Activated CD4-positive, alpha-beta T cell treated with anti-CD3 and anti-CD28 coated beads, Interleukin-2, Interleukin-6, amounts not matched to agents 100 ng/mL and 50 ng/mL, durations not matched to agents 16 hours and 8 hours (primary cell): ENCODE data around the gene NOL4L.
A peak's percentile ranks its signal among the peaks of the same experiment; 100 is the strongest.
"Not testable (repeated sequence)": the region's sequence is repeated elsewhere in the genome, so short reads cannot be mapped to it uniquely, and the experiment has no call there.

Experiments used
- DNase-seq: peaks from one replicate; pipeline ENCODE4 v3.0.0-alpha.2; 2020

NOL4L gene

DNA sequence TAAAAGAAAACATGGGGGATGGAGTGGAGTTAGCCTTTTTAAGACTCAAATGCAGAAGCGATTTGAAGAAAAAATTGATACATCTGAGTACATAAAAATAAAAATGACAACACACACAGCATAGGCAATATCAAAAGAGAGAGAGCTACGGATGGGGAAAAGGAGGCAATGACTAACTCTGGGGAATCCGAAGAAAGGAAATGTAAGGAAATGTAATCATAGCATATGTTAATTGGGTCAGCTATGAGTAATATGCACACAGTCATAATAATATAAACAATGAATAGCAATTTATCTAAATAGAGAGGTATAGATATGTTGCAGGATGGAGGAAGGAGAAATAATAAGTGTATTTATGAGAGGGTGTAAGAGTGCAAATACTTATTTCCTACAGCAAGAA lies 83.4 kb downstream of the NOL4L start:
- no peak for DNase-seq

DNA sequence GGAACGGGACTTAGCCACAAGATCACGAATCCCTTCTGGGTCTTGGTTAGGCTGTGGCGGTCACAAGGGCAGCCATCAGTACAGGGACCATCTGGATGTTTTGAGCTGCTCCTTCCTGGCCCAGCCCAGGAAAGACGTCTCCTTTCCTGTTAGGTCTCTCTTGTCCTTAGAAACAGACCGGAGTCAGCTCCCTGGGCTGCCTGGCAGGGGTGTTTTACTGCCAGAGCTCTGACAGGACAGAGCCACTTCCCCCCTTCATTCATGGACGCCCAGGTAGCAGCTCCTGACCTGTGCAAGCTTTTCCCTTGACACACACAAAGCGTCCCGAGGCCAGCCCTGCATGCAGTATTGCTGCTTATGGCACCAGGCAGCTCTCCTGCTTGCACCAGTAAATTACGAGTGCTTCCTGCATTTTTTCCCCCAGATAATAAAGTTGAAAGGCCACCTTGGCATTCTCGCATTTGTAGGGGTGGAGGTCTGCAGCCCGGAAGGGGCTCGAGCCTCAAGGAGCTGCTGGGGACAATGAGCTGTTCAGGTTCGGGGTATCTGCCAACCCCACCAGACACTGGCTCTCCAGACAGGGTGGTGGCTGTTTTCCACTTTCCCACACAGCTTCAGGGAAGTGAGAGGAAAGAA lies 87.4 kb downstream of the NOL4L start:
- no peak for DNase-seq

DNA sequence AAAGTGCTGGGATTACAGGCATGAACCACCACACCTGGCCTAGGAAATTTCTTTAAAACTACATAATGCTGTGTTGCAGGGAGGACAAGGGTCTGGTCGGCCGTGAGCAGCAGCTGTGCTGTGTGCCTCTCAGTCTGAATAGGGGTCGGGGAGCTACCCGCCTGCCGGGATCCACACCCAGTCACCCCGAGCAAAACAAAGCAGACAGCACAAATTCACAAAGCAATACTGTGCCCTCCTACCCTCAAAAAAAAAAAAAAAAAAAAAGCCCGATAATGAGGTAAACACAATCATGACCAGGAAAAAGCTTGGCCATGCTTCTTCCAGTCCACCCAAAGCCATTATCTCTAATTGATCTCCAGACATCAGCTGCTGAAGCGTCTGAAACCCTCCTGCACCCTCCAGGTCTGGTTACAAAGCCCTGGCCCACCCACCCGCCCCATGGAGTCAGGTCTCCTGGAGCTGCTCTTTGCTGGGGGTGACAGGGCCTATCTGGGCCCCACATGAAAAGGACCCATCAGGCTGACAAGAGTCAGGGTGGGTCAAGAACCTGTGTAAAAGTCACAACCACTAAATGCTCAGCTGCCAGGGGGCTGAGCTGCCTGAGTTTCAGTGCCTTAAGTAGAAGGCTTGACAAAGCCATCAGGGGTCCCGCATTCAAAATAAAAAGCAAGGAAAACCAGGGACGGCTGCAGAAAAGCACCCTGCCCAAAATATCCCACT lies 88.2 kb downstream of the NOL4L start:
- DNase-seq: no peak

DNA sequence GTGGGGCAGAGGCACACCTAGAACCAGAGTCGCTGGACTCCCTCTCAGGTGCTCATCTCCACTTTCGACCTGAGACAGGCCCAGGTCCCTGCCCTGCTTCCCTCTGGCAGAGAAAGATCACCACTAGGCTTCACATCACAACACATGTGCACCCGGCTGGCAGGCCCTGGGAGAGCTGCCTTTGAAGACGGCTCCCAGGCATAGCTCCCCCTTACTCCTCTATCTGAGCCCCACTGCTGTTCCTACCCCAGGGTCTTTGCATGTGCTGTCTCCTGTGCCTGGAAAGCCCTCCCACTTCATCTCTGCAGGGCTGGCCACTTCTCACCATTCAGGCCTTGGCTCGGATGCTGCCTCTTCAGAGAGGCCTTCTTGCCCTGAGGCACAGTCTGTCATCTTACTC lies 89.2 kb downstream of the NOL4L start:
- DNase-seq: no peak

DNA sequence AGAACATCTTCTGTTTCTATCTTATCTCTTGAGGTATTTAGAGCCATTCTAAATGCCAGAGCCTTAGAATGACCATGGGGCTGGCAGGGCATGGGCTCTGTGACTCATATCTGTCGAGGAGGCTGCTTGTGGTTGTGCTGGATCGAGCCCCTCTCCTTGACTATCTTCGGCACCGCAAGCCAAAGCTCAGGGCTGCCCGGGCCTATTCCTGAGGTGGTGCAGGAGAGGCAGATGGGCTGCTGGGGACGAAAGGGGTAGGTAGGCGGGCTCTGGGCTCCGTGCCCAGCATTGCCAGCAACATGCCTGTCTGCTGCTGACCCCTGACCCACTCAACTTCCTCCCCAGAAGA lies 89.9 kb downstream of the NOL4L start:
- no peak for DNase-seq

DNA sequence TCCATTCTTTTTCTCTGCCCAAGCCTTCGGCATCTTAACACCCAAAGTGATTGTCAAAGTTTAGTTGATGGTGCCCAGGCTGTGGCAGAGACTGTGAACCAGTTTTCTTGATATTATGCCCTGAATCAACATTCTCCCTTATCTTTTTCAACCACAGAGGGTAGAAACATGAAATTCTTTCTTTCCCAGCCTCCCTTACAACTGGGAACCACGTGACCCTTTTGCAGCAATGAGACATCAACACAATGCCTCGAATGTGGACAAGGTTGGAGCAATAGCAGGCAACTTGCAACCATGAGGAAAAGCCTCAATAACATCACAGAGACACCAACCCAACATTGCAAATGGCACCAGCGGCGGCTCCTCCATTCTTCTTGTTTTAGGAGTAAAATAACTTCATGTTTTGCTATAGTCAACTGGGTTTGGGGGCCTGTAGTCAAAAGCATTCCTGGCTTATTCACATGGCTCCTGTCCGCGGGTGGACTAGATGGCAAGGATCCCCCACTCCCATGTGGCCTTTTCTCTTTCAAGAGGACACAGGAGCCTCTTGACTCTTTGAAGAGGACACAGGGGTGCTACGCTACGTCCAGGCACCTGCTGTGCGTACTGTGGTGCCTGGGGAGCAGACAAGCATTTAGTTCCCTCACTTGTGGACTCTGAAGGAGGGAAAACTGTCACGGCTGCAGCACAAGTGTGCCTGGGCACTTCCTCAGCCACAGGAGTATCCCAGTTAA lies 90.5 kb downstream of the NOL4L start:
- DNase-seq: no peak

DNA sequence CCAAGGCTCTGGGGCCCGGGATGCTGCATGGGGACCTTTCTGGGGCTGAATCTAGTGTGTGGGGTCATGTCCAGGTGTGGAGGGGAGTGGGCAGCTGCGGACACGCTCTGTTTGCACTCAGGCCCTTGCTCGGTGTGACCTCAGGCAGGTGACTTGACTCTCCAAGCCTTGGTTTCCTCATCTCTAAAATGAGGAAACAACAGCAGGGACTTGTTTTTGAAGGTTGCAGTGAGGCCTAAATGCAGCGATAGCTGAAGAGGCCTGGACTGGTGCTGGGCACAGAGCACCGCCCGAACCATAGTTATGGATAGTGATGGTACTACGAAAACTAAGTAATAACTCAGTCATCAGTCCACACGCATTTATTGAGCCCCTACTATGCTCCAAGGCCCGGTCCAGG lies 91.8 kb downstream of the NOL4L start:
- no peak for DNase-seq

DNA sequence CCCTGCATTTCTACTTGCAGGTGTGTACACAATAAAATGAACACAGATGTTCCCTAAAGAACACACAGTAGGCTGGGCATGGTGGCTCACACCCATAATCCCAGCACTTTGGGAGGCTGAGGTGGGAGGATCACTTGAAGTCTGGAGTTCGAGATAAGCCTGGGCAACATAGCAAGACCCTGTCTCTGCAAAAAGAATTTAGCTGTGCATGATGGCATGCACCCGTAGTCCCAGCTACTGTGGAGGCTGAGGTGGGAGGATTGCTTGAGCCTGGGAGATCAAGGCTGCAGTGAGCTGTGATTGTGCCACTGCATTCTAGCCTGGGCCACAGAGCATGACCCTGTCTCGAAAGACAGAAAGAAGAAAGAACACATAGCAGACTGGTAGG lies 93.4 kb downstream of the NOL4L start:
- DNase-seq: not testable (repeated sequence)

DNA sequence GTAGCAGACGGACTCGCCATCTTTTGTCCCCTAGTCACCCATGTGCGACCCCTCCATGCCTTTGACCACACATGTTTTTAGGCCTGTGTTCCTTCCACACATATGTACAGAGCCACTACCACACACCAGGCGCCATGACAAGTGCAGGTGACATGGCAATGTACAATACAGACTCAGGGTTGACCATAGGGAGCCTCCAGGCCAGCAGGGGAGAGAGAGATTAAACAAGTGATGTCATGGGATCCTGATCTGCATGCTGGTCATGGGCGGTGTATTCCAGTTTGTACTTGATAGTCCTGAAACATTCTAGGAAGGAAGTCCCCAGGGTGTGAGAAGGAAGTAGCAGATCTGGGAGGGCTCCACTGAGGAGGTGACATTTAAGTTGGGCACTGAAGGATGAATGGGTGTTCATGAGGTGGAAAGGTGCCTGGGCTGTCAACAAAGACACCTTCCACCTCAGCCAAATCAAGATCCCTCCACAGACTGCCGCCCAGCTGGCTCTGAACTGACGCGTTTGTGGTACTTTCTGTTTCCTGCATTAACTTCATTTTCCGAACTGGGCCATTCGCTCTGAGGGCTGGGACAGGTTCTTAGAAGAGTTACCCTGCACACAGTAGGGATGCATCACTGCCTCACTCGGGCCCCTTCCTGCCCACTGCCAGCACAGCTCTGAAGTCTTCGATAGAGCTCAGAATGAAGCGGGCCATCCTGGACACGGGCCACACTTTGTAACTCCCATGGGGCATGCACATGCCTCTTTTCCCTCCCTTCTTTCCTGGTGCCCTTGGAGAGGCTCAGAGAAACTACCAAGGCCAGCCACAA lies 94.0 kb downstream of the NOL4L start:
- DNase-seq: no peak

DNA sequence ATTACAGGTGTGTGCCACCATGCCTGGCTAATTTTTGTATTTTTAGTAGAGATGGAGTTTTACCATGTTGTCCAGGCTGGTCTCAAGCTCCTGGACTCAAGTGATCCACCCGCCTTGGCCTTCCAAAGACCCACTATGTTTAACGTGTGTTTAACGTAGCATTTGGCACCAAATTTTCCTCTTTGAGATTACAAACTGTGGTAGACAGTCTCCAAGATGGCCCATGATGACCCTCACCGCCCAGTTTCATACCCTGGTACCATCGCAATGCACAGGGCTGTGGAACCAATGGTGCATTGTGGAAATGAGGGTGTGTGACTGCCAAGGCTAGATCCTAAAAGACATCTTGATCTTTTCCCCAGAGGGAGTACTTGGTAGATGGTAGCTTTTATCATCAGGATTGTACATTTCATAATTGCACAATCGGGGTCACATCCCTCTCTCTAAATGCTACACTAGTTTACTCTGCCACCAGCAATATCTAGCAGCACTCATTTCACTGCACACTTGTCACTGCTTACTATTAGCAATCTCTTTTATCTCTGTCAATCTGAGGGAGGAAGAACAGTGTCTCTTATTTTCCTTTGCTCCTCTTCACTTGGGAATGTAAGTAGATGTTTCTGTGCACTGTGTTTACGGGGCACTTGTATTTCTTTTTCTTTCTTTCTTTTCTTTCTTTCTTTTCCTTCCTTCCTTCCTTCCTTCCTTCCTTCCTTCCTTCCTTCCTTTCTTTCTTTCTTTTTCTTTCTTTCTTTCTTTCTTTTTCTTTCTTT lies 96.9 kb downstream of the NOL4L start:
- no peak for DNase-seq

DNA sequence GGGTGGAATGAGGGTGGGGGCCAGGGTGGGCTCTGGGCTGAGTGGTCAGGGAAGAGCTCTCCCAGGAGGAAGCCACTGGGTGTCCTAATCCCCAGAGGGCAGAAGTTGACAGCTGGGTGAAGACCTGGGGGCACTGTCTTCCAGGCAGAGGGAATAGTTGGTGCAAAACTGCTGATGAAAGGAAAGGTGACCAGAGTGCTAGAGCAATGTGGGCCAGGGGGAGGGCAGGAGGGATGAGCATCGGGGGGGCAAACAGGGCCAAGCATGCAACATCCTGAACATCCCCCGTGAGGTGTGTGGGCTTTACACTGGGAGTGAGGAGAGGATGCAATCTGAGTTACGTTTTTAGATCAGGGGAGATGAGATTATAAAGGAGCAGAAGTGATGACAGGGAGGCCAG lies 97.8 kb downstream of the NOL4L start:
- DNase-seq: no peak

DNA sequence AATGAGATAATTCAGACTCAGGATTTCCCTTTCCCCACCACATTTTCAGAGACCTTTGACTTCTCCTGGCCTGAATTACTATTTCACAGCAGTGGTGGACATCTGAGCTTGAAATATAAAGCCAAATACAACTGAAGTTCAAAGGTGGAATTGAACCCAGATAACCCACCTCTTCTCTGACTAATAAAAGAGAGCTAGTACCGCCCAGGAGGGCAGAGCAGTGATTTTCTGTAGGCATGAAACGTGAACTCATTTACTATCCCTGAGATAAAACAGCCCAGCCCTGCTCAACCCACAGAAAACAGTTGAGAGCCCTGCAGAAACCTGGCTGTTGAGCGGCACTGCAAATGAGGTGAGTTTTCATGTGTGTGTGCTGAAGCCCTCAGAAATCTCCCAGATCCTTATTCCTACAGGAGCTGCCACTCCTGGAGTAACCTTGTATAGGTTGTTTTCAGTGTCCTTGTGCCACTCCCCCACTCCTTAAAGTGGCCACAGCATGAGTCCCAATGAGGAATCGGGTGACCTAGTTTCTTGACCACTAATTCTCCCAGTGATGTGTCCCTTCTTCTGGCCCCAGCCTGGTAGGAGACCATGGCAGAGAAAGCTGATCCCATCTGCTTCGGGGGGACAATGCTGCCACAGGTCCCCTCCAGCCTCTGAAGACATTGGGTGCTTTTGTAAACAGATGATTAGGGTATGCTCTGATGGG lies 99.2 kb downstream of the NOL4L start:
- no peak for DNase-seq

DNA sequence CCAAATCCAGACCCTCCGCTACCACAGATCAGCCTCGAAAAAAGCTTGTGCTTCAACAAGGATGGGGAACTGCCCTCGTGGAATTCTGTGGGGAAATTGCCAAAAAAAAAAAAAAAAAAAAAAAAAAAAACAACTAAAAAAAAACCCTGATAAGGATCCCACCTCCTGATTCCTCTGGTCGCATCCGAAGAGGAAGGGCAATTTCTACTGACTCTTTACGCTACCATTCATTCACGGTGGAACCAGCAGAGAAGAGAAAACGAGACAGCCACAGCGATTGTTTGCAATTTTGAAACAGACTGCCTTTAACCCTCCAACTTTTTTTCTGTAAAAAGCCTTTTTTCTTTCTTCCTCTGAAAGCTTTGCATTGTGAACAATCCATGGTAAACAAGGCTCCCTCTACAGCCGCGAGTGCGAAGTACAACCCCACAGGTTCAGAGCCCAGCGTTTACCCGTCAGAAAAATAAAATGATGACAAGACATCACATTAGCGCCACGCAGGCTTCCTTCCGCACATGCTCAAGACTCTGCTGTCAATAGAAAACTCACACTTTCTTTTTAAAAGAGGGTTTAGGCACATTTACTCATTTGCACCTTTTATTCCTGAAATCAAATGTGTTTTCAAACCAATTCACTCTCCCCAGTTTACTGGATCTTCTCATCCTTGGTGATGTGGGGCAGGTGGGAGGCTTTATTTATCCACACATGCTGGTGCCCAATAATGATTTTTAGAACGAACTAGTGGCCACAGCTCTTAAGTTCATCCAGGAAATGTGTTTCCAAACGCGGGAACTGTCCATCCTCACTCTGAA lies 100.0 kb downstream of the NOL4L start:
- DNase-seq: peak; percentile 88

DNA sequence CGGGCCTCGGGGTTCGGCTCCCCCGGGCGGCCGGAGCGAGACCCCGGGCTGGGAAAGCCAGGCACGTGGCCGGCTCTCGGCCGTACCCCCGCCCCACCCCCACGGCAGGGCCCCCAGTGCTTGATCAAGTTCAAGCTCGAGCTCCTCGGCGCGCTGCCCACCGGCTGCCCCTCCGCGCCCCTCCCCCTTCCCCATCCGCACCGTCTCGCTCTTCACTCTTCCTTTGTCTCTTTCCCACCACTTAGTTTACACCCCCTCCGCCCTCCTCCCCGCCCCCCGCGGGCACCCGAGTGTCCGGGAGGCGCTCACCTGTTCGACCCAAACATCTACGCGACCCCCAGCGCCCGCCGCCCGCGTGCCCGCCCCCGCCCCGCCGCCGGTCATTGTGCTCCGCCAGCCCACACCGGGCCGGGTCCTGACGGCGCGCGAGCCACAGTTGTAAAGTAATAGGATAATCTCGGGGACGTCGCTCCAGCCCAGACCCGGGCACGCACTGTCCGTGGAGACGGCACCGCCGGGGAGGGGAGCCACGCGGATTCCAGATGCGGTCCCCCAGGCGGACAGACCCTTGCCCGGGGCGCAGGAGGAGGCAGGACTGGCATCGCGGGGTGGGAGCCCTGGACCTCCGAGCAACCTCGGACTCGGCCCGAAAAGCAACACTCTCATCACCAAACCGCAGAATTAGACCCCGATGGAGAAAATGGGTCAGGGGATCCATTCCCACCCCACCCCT lies 100.7 kb downstream of the NOL4L start:
- DNase-seq: peak; percentile 14

DNA sequence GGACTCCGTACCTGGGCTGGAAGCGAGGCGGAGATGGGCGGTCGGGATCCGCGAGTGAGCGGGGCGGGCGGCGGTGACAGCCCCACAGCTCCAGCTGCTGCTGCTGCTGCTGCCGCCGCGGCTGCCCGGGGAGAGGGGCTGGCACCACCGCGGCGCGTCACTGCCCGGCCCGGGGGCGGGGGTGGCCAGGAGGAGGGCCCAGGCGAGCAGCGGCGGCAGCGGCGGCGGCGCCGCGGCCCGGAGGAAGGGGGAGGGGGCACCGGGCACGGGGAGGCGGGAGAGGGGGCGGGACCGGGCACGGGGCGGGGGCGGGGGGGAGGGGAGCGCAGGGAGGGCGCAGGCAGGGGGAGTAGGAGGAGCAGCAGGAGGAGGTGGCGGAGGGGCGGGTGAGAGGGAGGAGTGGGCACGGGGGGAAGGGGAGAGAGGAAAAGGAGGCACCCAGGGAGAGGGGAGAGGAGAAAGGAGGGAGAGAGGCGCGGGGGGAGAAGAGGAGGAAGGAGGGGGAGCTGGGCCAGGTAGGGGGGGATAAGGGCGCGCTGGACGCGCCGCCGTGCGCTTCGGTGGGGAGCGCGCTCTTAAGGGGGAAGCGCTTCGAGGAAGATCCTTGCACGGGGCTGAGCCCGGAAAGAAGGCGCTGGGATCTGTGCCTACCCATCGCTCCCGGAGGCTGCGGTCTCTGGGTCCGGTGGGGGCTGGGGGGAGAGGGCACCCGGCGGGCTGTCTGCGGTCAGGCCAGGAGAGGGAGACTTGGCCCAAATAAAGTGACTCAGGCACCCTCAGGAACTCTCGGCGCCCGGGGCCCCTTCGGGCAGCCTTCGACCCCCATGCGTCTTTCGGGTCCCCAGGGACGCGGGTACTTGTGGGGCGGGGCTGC lies 101.5 kb downstream of the NOL4L start:
- peak; percentile 45 for DNase-seq

DNA sequence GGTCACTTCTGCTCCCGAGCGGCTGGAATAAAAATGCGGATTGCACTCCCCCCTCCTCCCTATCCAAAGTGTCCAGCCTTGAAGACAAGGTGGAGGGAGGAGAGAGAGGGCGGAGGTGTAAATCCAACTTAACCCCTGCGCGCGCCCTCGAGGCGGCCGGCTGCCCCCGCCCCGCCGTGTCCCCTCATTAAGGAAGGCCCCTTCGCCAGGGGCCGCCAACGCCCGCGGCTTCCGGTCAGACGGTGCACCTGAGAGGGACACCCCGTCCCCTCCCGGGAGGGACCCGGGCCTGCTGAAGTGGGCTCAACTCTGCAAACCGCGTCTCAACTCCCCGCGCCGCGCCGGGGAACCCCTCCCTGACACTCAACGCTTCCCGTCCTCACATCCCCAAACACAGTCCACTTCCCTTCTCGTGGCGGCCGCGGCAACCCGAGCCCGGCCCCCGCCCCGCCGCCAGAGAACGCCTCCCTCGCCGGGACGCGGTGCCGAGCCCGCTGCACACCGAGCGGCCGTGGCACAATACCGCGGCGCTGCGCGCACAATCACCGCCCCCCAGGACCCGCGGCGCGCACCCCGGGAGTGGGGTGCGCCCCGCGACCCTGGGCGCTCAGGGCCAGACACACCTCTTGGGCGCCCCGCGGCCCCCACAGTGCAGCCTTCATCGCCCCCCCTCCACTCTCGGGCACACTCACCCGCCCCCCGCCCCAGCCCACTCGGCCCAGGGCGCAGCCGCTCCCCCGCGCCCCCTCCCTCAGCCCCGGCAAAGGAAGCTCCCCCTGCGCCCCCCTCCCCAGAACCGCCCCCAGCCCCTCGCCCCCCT lies 102.5 kb downstream of the NOL4L start:
- peak; percentile 8 for DNase-seq

DNA sequence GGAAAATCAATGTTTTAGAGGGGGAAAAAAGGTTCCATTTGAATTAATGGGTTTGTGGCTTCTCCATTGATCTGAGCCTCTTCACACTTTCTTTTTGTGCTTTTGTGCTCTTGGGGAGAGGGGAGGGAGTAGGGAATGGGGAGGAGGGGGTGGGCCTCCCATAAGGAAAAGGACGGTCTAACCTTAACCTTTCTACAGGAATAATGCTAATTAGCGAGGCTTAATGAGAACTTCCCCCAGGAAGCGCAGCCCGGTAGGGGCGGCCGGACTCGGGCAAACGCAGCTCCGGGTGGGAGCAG lies 103.0 kb downstream of the NOL4L start:
- no peak for DNase-seq

DNA sequence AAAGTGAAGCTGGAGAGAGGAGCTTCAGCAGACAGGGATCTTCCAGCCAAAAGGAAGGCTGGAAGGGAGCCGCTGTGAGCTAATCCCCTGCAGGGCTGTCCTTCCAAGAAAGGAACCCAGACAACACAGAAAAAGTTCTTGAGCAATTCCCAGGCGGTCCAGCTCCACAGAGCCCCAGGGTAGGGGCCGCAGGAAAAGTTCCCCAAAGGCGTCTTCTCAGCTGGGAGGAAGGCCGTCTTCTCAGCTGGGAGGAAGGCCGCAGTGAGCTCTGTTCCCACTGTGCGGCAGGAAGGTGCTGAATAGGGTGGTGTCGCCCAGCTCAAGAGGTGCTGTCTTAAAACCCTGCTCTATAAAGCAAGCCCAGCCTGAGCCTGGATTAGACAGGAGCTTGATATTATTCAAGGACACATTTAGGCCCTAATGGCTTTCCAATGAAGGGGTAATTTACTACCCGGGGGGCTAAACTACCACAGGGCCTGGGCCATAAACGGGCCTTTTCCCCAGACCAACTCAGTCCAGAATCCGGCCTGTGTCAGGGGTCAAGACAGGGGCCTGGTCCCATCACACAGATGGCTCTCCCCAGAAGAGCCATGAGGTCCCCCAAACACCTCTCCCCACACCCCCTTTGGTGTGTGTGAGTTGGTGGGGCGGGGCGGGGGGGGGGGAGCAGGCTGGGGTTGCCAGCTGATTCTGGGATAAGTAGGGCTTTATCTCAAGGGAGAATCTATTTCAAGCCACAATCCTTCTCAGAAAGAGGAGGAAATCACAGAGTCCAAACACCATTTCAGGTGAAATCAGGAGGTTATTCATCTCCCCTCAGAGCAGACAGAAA lies 103.6 kb downstream of the NOL4L start:
- DNase-seq: no peak
